Activated CD4-positive, alpha-beta T cell treated with anti-CD3 and anti-CD28 coated beads for 1 hour (primary cell): ENCODE measurements around the gene RACK1.
A peak's percentile ranks its signal among the peaks of the same experiment; 100 is the strongest.
"Not testable (repeated sequence)": the region's sequence is repeated elsewhere in the genome, so short reads cannot be mapped to it uniquely, and the experiment has no call there.

Source experiments
- DNase-seq: peaks from one replicate; pipeline ENCODE4 v3.0.0-alpha.2; 2020

The RACK1 gene

GRCh38 chr5:181212080-181212479 is 31.6 kb downstream of the RACK1 start:
- DNase-seq: no peak

DNA sequence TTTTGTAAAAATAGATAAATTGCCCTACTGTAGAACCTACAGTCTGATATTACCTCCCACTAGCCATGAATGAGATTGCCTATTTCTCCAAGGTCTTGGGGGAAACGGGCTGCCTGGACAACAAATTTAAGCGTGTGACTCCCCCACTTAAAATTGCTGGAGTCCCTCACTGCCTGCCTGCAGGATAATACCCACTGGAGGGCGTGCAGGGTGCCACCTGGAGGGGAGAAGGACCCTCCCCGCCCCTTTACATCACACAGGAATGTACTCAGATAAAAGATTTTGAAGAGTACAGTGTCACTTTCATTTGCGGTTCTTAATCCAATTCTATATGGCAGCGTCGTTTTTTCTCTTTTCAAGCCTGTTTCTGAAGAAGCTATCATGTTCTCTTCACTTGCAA is 32.5 kb downstream of the RACK1 start:
- DNase-seq: no peak

DNA sequence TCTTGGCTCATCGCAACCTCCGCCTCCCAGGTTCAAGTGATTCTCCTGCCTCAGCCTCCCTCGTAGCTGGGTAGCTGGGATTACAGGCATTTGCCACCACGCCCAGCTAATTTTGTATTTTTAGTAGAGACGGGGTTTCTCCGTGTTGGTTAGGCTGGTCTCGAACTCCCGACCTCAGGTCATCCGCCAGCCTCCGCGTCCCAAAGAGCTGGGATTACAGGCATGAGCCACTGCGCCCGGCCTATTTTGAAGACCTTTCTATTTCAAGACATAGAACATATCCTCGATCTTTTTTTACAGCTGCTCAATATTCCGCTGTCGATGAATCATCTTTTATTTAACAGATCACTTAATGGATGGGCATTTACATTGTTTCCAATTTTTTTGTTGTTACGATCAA is 33.0 kb downstream of the RACK1 start:
- not testable (repeated sequence) for DNase-seq

DNA sequence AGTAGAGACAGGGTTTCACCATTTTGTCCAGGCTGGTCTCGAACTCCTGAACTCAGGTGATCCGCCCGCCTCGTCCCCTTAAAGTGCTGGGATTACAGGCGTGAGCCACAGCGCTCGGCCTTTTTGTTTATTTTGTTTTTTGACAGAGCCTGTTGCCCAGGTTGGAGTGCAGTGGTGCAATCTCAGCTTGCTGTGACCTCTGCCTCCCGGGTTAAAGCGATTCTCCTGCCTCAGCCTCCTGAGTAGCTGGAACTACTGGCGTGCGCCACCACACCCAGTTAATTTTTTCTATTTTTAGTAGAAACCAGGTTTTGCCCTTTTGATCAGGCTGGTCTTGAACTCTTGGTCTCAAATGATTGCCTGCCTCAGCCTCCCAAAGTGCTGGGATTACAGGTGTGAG is 33.6 kb downstream of the RACK1 start:
- not testable (repeated sequence) for DNase-seq

DNA sequence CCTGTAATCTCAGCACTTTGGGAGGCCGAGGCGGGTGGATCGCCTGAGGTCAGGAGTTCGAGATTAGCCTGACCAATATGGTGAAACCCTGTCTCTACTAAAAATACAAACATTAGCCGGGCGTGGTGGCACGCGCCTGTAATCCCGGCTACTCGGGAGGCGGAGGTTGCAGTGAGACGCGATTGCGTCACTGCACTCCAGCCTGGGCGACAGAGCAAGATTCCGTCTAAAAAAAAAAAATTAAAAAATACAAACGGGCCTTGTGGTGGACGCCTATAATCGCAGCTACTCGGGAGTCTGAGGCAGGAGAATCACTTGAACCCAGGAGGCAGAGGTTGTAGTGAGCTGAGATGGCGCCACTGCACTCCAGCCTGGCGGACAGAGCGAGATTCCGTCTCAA is 34.7 kb downstream of the RACK1 start:
- not testable (repeated sequence) for DNase-seq

- DNase-seq: no peak
Observed at GRCh38 chr5:181207960-181208253, 35.8 kb downstream of the RACK1 start.

DNA sequence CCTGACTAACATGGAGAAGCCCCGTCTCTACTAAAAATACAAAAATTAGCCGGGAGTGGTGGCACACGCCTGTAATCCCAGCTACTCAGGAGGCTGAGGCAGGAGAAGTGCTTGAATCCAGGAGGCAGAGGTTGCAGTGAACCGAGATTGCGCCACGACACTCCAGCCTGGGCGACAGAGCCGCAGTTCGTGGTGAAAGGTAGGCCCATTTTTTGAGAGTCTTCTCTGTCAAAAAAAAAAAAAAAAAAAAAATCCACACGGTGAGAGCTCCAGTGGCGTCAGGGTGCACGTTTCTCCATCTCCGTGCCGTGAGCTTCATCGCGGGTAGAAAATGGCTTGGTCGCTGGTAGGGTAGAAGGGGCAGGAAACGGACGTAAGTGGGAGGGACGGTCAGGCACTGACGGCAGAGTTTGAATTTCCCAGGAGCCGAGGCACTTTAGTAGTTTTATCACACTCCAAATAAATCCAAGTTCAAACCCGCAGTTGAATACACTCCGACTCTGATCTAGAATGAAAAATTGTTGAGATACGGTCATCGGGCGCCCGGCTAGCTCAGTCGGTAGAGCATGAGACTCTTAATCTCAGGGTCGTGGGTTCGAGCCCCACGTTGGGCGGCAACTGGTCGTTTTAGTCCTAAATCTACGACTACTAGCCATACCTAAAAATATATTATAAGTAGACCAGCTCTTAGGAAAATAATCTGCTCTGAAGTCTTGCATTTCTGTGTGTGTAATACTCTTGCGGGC is 36.3 kb downstream of the RACK1 start:
- DNase-seq: peak; percentile 65

DNA sequence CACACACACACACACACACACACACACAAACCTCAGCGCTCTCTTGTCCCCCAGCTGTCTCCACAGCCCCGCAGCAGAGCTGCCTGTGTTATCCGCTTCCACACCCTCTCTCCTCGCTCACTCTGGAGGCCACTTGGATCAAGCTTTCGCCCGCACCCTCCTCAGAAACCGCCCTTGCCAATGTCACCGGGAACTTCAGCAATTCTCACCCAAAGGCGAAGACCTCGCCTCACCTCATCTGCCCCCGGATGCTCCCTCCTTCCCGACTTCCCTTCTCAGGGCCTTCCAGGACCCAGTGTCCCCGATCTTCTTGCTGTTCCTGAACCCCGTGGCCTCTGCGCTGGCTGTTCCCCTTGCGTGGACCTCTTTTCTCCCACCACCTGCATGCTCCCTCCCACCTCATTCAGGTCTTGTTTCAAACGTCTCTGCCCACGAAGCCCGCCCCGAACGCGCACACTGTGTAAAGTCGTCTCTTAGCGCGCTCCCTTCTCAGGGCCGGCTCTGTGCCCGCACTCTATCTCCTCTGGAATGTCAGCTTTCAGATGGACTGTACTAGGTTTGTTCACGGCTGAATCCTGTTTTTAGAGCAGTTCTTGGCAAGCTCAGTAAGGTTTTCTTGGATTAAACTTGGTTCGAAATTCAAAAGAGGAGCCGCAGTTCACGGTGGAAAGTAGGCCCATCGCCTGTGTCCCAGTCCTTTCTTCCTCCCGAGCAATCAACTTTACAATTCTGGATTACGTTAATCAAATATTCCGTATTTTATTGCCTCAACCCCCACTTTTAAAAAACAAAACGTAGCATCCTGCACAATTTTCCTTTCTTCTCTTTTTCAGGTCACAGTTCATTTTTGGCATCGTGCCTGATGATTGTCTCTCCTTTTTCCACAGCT is 37.7 kb downstream of the RACK1 start:
- no peak for DNase-seq

DNA sequence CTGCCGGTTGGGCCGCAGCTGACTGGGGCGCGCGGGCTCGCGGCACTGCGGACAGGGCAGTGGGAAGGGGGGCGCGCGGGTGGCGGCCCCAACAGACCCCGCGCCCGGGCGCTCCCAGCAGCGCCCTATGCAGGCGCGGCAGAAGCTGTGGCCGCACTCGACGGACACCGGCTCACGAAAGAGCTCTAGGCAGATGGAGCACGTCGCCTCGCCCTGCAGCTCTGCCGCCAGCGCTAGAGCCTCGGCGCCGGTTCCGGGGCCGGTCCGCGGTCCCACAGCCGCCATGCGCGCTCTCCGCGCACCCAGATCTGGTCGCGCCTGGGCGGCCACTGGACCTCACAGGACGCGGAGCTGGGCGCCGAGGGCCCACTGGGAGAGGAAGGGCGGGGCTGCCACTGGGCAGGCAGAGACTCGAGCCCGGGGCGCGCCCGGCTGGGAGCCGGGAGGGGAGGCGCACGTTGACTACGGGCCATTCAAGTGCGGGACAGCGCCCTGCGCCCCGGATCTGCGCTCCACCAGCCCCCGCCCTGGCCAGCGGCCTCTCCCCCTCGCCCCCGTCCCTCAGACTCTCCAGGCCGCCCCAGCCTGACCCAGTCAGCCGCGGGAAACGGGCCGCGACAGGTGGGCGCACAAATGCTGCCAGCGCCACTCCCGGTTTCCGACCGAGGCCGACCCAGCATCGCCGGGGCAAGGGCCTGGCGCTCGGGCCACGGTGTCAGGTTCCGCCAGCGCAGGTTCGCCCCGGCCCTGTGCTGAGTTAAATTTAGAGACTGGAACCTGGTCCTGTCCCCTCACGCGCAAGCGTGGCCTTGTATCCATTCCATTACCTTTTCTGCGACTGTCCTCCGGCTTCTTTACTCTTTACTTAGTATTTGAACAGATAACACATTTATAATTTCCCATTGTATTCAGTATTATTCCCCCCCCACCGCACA is 38.6 kb downstream of the RACK1 start, which contains the start of gene TRIM7:
Gene TRIM7, minus strand, starts transcription at position 371 of the 935 bp plus-strand sequence. Its CDS starts 86 bp downstream, at position 285.
- no peak for DNase-seq

DNA sequence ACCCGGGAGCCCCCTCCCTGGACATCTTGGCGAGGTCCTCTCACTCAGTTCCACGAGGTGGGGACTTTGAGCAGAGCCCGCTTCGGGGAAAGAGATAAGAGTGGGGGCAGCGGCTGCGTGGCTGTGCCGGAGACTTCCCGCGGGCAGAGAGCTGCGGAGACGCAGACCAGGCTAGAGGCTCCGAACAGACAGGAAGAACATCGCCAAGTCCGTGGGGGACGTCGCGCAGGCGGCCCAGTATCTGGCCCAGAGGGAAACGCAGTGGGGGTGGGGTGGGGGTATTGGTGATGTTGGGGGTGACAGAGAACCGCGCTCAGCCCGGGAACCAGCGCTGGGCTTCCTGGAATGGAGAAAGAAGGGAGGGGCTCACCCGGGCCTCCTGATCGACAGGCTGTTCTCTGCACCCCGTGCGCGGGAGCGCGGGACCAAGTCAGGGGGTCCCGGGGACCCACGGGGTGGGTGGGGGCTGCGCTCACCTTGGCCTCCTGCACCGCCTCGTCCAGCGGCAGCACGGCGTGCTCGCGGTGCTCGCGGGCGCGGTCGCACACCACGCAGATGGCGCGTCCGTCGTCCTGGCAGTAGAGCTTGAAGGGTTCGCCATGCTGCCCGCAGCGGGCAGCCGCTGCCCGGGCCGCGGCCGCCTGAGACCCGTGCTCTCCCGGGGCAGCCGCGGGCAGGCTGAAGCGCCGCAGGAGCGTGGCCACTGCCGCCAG is 39.4 kb downstream of the RACK1 start:
- DNase-seq: no peak

DNA sequence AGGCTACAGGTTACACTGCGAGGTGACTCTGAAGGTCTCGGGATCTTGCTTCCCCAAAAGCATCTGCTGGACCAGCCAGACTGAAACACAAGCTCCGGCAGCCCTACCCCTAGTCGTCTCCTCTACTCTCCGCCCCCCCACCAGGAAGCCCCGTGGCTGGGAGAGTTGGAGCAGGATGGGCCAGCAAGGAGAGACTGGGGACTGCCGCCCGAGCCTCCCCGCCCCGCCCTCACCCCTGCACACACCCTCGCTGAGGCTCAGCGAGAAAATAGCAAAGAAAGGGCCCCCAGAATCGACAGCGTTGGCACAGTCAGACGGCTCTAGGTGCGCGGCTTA is 40.0 kb downstream of the RACK1 start:
- DNase-seq: no peak

DNA sequence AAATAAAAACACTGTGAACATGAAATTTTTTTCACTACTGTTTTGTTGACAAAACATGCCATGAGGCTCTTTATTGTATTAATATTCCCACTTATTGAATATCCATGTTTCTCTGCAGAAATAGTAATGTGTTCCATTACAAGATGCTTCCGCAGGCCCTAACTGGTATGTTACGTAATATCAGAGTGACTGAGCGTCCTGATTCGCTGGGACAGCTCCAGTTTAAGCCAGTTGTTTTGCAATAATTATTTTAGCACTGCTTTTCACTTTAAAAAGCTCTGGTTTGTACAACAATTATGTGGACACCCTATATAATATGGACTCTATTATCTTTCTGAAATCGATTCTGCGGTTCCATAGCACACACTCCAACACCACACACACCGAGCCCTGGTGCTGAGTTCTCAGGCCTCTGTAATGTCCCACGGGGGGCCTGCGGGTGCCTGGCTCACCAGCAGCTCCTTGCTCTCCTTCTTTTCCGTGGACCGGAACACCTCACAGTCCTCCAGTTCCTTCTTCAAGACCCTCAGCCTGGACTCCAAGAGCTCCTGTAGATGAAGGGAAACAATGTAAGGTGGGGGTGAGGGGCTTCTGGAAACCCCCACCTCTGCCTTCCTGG is 40.5 kb downstream of the RACK1 start:
- DNase-seq: no peak

DNA sequence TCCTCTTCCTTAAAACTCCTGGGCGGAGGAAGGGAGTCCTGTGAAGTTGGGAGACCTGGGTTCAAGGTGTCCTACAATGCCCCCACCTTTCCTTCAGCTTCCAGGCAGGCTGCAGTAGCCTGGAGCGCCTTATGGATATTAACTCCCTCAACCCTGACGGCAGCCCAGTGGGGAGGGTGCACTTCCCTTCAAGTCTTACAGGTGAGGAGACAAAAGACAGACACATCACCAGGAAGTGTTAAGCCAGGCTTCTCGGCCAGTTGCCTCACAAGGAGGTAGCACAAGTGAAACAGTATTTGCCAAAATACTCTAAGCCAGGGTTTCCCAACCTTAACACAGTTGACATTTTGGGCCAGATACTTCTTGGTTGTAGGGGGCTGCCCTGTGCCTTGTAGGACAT is 42.9 kb downstream of the RACK1 start:
- no peak for DNase-seq

- DNase-seq: no peak
Observed at GRCh38 chr5:181199881-181200638, 43.6 kb downstream of the RACK1 start.

DNA sequence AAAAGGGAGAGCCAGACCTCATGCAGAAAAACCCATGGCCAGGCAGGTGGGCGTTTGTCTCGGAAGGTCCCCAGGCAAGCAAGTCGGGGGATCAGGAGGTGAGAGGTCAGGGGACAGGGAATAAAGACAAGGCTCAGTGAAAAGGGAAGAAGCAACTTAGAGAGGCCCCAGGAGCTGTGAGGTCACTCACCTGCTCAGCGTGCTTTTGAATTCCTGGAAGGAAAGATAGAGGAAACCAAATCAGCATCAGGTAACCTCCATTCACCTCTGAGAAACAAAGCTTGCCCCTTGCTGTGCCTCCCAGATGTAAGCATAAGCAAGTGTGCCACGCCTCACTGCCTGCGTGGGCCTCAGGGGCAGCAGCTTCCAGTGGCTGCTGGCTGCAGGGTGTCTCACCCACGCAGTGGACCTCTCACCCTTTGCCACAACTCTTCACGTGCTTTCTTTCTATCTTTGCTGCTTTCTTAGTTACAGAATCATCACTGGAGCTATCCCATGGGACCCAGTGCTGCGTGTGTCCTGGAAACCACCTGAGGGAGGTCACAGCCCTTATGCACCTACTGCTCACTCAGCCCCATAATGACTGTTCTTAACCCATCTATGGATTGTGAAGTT is 44.7 kb downstream of the RACK1 start:
- DNase-seq: no peak

- DNase-seq: no peak
Observed at GRCh38 chr5:181198106-181198685, 45.5 kb downstream of the RACK1 start.

DNA sequence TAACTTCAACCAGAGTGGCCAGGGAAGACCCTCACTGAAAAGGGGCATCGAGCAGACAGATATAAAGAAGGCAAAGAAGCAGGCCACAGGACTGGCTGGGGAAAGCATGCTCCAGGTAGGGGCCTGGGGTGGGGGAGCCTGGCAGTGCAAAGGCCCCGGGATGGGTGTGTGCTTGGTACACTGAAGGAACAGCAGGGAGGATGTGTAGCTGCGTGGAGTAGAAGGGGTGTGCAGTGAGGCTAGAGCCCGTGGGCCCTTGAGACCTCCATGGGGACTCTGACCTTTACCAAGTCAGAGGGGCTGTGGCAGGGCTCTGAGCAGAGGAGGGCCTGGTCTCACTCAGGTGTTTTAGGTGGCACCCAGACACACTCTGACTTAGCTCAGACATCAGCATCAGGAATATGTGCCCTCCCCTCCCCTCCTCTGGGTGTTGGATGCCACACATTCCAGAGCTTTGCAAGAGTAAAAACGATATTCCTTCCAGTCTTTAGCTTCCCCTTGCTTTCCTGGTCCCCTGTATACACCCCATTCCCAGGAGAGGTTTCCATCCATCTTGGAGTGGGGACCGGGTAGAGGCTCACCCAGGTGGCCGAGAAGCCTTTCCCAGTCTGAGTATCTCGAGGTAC is 46.3 kb downstream of the RACK1 start:
- no peak for DNase-seq

DNA sequence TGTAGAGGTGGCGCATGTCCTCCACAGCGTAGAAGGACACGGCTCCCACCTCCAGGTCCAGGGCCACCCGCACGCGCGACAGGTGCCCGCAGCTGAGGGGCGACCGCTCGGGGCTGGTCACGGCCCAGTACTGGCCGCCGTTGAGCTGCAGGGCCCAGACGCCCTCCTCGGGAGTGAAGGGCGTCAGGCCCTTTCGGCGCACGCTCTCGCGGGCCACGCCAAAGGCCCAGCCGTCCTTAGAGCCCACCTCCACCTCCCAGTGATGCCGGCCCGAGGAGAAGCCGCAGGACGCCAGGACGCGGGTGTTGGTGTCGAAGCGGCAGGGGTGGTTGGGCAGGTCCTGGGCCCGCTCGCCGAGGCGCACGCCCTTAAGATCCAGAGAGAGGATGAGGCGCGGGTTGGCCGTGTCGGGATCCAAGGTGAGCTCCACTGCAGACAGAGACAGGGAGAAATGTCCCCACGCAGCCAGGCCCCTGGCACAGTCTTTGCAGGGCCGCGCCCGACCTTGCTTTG is 48.4 kb downstream of the RACK1 start:
- DNase-seq: no peak

DNA sequence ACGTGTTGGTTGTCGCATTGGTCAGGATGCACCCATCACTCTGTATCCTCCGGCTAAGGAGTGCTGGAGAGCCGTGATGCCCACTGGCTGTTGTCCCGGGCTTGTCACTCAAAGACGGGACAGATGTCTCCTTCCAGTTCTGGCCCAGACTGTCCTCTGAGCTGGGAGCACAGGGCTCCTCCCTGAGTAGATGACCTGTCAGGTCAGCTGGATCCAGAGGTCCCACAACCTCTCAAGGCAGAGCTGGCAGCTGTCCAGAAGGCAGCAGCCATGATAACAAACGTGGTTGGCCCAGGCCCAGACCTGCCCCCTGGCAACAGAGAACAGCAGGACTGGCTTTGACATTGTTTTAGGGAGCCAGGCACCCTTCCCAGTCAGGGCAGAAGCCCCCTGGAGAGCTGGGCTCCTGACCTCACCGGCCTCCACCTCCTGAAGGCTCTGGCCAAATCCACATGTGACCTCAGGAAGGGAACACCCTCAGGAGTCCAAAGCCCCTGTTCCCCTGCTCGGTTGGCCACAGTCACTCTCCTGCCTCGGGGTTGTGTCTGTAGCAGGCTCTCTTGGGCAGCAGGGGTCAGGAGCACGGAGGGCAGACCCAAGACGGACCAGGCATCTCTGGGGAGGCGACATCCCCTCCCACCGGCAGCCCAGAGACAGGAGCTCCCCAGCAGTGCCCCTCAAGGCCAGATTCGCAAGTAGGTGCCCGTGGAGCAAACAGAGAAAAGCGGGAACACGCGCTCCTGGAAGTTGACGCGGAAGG is 49.0 kb downstream of the RACK1 start:
- no peak for DNase-seq
